GM19468 (cell line): ENCODE results near the gene ATP2B3.

Source experiments
- ATAC-seq: cut with Tn5 transposase; IDR thresholded peaks from one replicate; pipeline ENCODE4 v1.9.1; 2021; ENCODE audit warnings: mild to moderate bottlenecking, moderate library complexity, moderate number of reproducible peaks; ENCODE audit not compliant: unreplicated experiment; ENCODE audit errors: extremely low read depth

The ATP2B3 gene

DNA sequence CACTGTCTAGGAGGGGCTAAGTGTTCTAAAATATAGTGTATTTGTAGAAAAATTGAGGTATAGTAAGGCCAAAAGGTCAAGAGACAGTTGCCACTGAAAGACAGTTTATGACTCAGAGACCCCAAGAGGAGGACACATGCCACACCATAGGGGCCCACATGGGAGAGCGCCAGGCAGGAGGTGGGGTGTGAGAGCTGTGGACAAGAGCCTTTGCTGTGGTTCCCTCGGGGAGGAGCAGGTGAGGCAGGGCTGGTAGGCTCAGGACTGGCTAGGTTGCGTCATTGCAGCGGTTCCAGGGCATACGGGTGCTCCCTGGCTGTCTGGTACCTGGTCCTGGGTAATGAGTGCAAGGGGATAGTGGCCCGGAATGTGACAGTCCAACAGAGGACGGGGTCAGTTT is 43.9 kb downstream of the ATP2B3 start:
- no peak for ATAC-seq

DNA sequence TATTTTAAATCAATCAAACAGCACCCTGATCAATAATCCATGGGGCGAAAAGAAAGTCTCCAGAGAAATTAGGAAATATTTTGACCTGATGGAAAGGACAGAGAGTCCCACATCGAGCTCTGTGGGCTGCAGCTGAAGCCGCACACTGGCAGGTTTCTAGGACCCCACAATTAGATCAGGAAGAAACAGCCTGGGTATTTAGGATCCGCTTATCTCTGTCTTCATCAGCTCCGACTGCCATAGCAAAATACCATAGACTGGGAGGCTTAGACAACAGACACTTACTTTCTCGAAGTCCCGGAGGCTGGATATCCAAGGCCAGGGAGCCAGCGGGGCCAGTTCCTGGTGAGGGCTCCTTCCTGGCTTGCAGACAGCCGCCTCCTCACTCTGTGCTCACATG is 45.1 kb downstream of the ATP2B3 start:
- ATAC-seq = no peak

DNA sequence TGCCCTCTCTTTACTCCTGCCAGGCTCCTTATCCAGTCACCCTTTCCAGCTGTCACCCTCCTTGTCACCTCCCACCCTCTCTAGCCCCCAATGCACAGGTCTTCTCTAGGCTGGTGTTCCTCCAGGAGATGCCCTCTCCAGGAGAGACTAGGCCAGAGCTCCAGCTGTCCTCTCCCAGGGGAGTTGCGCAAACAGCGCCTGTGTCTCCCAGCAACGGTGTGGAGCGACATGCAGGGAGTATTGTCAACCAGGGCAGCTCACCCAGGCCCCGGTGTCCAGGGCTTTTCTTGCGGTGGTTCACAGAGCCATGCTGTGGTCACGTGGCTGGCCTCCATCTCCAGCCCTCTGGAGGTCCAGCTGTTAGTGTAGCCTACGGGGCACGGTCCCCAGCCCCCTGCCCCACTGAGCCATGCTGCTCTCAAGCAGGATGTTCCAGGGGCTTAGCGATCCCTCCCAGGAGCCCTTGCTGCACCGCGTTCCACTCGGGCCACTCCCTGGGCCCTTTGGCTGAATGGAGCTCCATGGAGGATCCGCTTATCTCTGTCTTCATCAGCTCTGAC is 46.7 kb downstream of the ATP2B3 start:
- ATAC-seq = no peak

DNA sequence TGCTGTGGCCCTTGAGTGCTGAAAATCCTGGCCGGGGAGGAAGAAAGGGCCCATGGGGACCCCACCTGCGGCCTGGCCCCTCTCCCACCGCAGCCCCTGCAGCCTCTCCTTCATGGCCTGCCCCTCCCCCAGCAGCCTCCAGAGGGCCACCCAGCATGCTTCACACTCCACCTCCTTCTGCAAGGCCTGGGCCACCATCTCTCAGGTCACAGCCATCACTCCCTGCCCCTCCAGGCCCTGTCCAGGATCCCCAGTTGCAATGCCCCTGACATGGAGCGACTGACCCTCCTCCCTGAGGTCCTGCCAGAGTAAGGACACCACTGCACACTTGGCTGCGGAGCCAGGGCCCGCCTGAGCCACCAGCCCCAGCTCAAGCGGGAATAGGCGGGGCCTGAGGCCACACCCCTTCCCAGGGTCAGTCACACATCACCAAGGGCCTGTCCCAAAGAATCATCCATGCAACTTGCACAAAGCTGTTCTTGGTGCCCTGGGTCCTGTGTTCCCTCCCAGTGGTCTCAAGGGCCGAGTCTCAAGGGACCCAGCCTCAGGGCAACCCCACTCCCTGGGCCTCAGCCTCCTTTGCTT is 48.6 kb downstream of the ATP2B3 start:
- no peak for ATAC-seq

DNA sequence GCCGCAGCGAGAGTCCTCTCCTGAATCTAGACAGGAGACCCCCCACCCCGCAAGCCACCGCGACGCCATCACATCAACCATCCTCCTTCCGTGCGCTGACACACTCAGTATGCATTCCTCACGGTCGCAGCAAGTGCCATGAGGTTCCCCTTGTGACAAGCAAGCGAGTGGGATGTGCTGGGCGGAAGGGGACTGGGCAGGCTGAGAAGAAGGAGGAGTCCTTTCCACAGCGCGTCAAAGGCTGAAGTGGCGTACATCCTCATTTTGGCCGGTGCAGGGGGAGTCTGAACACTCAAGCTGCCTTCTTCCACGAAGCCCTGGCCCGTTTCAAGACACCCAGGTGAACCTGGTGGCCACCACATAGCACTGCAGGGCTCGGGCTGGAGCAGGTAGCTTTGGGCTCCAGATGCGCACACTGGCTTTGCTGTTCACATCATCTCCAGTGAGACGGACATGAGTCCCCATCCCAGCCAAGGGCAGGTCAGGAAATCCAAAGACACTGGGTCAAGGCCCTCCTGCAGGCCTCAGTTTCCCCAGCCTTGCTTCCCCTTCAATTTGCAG is 51.1 kb downstream of the ATP2B3 start:
- ATAC-seq = no peak

- ATAC-seq = no peak
Measured at GRCh38 chrX:153569475-153569874, 52.0 kb downstream of the ATP2B3 start.

- ATAC-seq = no peak
Measured at GRCh38 chrX:153571534-153571908, 54.1 kb downstream of the ATP2B3 start.

DNA sequence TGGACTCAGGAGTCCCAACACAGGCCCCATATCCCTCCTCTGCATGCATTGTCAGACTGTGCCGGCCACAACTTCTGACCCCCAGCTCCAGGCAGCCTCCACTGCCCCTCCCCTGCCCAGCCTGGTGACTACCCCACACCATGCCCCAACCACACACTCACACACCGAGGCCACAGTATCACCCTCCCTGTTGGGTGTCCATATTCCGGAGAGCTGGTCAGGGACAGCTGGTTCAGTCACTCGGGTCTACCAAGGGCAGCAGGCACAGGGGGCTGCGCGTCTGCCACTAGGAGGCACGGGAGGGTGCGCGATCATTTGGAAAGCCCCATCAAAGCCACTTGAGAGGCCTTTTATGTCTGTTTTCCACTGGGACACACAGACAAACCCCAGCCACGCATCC is 55.2 kb downstream of the ATP2B3 start:
- ATAC-seq = no peak

DNA sequence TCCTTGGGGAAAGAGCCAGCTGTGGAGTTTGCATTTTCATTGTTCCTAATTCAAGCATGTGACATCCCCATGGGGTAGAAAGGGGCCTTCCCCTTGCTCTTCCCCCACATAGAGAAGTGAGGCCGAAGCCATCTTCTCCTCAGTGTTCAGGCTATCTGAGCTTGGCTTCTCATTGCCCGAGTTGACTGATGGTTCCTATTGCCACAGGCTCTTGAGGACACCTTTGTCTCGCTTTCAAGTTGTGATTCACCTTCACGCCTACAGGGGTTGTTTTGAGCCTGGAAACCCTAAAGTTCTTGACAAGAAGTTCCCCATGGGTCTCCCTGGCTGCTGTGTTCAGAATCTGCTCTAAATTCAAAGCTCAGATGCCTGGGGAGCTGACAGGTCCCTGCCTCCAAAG is 56.5 kb downstream of the ATP2B3 start:
- ATAC-seq = no peak

GRCh38 chrX:153576239-153576870 is 58.9 kb downstream of the ATP2B3 start:
- ATAC-seq = no peak

- no peak for ATAC-seq
Measured at GRCh38 chrX:153576961-153577360, 59.5 kb downstream of the ATP2B3 start.

GRCh38 chrX:153578200-153578835 is 60.9 kb downstream of the ATP2B3 start:
- ATAC-seq = no peak

- ATAC-seq = no peak
Measured at GRCh38 chrX:153578889-153579288, 61.4 kb downstream of the ATP2B3 start.

- no peak for ATAC-seq
Measured at GRCh38 chrX:153580700-153581386, 63.4 kb downstream of the ATP2B3 start.

DNA sequence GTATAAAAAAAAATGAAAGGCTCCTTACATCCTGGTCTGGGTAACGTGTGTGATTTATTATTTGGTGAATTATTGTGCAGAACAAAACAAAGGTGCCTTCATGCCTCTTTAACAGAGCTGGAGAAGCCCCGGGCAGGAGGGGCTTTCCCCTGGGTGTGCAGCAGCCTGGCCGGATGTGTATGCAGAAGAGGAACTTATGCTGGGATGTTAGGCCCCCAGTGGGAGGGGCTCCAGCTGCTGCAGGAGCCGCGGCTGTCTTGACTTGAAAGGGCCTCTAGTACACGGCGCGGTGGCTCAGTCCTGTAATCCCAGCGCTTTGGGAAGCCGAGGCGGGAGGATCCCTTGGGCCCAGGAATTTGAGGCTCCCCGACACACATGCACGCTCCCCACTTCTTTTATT is 65.5 kb downstream of the ATP2B3 start:
- ATAC-seq = peak; percentile 93

DNA sequence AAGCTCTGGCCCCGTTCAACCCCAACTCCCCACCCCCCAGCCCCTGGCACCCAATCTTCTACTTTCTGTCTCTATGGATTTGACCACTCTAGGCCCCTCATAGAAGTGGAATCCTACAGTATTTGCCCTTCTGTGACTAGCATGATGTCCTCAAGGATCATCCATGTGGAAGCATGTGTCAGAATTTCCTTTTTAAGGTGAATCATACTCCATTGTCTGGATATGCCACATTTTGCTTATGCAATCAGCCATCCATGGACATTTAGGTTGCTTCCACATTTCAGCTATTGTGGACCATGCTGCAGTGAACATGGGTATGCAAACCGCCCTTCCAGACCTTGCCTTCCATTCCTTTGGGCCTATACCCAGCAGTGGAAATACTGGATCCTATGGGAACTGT is 66.0 kb downstream of the ATP2B3 start:
- ATAC-seq = no peak

DNA sequence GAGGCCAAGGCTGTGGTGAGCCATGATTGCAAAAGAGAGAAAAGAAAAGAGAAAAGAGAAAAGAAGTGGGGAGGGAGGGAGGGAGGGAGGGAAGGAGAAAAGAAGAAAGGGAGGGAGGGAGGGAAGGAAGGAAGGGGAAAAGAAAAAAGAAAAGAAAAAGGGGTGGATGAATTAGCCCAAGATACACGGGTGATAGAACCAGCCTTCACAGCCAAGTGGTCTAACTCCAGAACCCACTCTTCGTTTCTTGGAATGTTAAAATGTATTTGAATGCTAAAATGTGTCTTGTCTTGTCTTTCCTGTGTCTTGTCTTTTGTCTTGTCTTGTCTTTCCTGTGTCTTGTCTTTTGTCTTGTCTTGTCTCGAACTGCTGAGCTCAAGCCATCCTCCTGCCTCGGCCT is 68.4 kb downstream of the ATP2B3 start:
- ATAC-seq = no peak

DNA sequence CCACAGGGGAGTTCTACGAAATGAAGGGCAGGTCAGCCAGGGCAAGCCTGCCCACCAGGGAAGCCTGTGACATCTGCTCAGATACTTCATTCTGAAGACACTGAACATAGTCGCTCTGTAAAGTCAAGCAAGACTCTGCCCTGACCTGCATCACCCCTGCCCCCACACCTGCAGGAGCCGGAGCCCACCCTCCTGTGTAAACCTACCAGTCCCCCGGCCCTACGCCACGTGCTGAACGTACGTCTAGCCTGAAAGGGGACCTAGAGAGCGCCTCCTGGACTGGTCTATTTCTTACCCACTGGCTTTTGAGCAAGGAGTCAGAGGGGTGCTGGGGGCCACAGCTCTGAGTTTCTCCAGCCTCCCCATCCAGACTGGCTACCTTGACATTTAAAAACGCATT is 69.9 kb downstream of the ATP2B3 start:
- ATAC-seq = no peak

GRCh38 chrX:153588021-153588781 is 70.8 kb downstream of the ATP2B3 start:
- ATAC-seq = no peak
